Breast epithelium (tissue), 4 donors: ENCODE measurements around the gene KIF17. TPM values are rescaled to one million over a fixed set of nuclear protein-coding genes. Genes with fewer than 3 reads are reported as not detected.

Experiments
- DNase-seq, 2 donors: peaks; one replicate each; pipeline ENCODE4 v3.0.0-alpha.2; 2019; ENCODE audit warnings: low spot score in 2 of 2
- H3K27ac ChIP-seq, 2 donors: fragments of 200-600 bp; sonication (generic) in 1 of 2; one replicate each; pipeline ENCODE4 v1.5.1; 2016 to 2019; ENCODE audit warnings: mild to moderate bottlenecking in 1 of 2
- H3K27me3 ChIP-seq, 2 donors: fragments of 200-600 bp; sonication (generic) in 1 of 2; one replicate each; pipeline versions ENCODE4 v1.5.1 to v1.6.0; 2017 to 2019; ENCODE audit warnings: control low read depth in 1 of 2, mild to moderate bottlenecking in 1 of 2
- H3K36me3 ChIP-seq: fragments of 200-600 bp; one replicate; pipeline ENCODE4 v1.5.1; 2019
- H3K4me1 ChIP-seq, 2 donors: fragments of 200-600 bp; sonication (generic); one replicate each; pipeline ENCODE4 v1.5.1; 2016 to 2019; ENCODE audit warnings: control low read depth in 1 of 2
- H3K4me3 ChIP-seq, 3 donors: fragments of 200-600 bp; sonication (generic); 1 replicate in 2 of 3; 2 replicates in 1 of 3; pipeline ENCODE4 v1.5.1; 2016 to 2019; ENCODE audit warnings: mild to moderate bottlenecking in 3 of 3, moderate library complexity in 2 of 3
- H3K9me3 ChIP-seq, 2 donors: fragments of 200-600 bp; sonication (generic) in 1 of 2; one replicate each; pipeline ENCODE4 v1.5.1; 2016 to 2019; ENCODE audit warnings: control low read depth in 1 of 2
- POLR2A ChIP-seq: fragments of 450-650 bp; IDR thresholded peaks from one replicate; pipeline ENCODE4 v1.6.1; 2016; ENCODE audit warnings: antibody characterized with exemption, mild to moderate bottlenecking, moderate library complexity
- POLR2AphosphoS5 ChIP-seq, 3 donors: sonication (generic); formaldehyde crosslinking; IDR thresholded peaks; one replicate each; pipeline ENCODE4 v1.6.1; 2017; ENCODE audit warnings: antibody characterized with exemption in 3 of 3
- intact Hi-C: fragments of 100-400 bp; cut with DNase I; formaldehyde crosslinking; loops from one replicate; pipeline ENCODE4 v1.15.1; 2023; ENCODE audit warnings: low total_unique reads
- total RNA-seq, 3 donors: library from RNA; depleted of rRNA; stranded (reverse); fragments of >200 nt; gene quantifications; one replicate each; pipeline ENCODE4 v1.1.0, GENCODE V29; 2016
- TF ChIP-seq, protein P1 (sequence below), 3 donors: fragments of 450-650 bp; IDR thresholded peaks; one replicate each; pipeline ENCODE4 v1.5.1; 2016 to 2017; ENCODE audit warnings: antibody characterized with exemption in 3 of 3, mild to moderate bottlenecking in 3 of 3, moderate library complexity in 3 of 3

Gene KIF17
- total RNA-seq, 3 donors from 2014 or later: 1.8 to 3.5 (median 2.0) TPM

DNA sequence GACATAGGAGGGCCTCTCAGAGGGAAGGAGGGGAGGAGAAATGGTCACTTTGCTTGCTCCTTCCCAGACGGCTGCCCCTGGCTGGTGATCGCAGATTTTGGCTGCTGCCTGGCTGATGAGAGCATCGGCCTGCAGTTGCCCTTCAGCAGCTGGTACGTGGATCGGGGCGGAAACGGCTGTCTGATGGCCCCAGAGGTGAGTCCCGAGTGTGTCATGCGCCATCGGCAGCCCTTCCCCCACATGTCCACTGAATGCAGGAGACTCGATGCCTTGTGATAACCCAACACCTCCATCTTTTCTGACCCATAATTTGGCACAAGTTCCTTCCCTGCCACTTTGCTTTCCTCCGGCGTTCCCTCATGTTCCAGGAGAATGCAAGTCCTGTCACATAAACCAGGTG is 69.4 kb downstream of the KIF17 start:
- Histone ChIP-seq H3K27me3 (no peaks in the 10 kb centered on the region), H3K9me3 (no peaks in the 10 kb centered on the region), H3K4me1 (no peaks in the 10 kb centered on the region), H3K27ac (no peak overlapping the region), H3K4me3 (no peak overlapping the region), H3K36me3 (no peaks in the 10 kb centered on the region)
- intact Hi-C loops: no loop called here
- DNase-seq: no peak
- TF ChIP-seq POLR2AphosphoS5 (IDR thresholded peaks at IDR 0.05): no peak
- TF ChIP-seq POLR2A: no peak
- TF ChIP-seq, protein P1, sequence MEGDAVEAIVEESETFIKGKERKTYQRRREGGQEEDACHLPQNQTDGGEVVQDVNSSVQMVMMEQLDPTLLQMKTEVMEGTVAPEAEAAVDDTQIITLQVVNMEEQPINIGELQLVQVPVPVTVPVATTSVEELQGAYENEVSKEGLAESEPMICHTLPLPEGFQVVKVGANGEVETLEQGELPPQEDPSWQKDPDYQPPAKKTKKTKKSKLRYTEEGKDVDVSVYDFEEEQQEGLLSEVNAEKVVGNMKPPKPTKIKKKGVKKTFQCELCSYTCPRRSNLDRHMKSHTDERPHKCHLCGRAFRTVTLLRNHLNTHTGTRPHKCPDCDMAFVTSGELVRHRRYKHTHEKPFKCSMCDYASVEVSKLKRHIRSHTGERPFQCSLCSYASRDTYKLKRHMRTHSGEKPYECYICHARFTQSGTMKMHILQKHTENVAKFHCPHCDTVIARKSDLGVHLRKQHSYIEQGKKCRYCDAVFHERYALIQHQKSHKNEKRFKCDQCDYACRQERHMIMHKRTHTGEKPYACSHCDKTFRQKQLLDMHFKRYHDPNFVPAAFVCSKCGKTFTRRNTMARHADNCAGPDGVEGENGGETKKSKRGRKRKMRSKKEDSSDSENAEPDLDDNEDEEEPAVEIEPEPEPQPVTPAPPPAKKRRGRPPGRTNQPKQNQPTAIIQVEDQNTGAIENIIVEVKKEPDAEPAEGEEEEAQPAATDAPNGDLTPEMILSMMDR (IDR thresholded peaks at IDR 0.05): no peak

GRCh38 chr1:20645414-20645813 is 72.4 kb downstream of the KIF17 start:
- H3K4me3 ChIP-seq: no peak overlapping the region
- no peaks in the 10 kb centered on the region for H3K36me3 ChIP-seq
- no peaks in the 10 kb centered on the region for H3K27me3 ChIP-seq
- H3K4me1 ChIP-seq: no peaks in the 10 kb centered on the region
- no peak for DNase-seq
- H3K27ac ChIP-seq: no peak overlapping the region
- TF ChIP-seq POLR2AphosphoS5 (IDR thresholded peaks at IDR 0.05) (no peak), POLR2A (no peak)
- TF ChIP-seq, protein P1 (IDR thresholded peaks at IDR 0.05): no peak
- no peaks in the 10 kb centered on the region for H3K9me3 ChIP-seq
- intact Hi-C loops: no loop called here

- H3K27me3 ChIP-seq: no peaks in the 10 kb centered on the region
- no peak overlapping the region for H3K27ac ChIP-seq
- DNase-seq: no peak
- TF ChIP-seq, protein P1 (IDR thresholded peaks at IDR 0.05): no peak
- TF ChIP-seq POLR2AphosphoS5 (IDR thresholded peaks at IDR 0.05): no peak
- TF ChIP-seq POLR2A: no peak
- no peaks in the 10 kb centered on the region for H3K9me3 ChIP-seq
- no peaks in the 10 kb centered on the region for H3K4me1 ChIP-seq
- H3K36me3 ChIP-seq: no peaks in the 10 kb centered on the region
- H3K4me3 ChIP-seq: no peak overlapping the region
- intact Hi-C loops: no loop called here
Measured at GRCh38 chr1:20644416-20644815, 73.4 kb downstream of the KIF17 start.

GRCh38 chr1:20643080-20643479 is 74.7 kb downstream of the KIF17 start:
- no peaks in the 10 kb centered on the region for H3K9me3 ChIP-seq
- intact Hi-C loops: no loop called here
- peaks cover 8% of the 10 kb centered on the region for H3K36me3 ChIP-seq
- no peaks in the 10 kb centered on the region for H3K4me1 ChIP-seq
- H3K27ac ChIP-seq: no peak overlapping the region
- no peak for DNase-seq
- no peak overlapping the region for H3K4me3 ChIP-seq
- no peaks in the 10 kb centered on the region for H3K27me3 ChIP-seq
- no peak for TF ChIP-seq POLR2A
- TF ChIP-seq, protein P1 (IDR thresholded peaks at IDR 0.05): no peak
- no peak for TF ChIP-seq POLR2AphosphoS5 (IDR thresholded peaks at IDR 0.05)

GRCh38 chr1:20641975-20642374 is 75.8 kb downstream of the KIF17 start:
- H3K36me3 ChIP-seq: peaks cover 8% of the 10 kb centered on the region
- TF ChIP-seq, protein P1 (IDR thresholded peaks at IDR 0.05): no peak

More at GRCh38 chr1:20641975-20642374, 75.8 kb downstream of the KIF17 start:
- Histone ChIP-seq H3K27ac (no peak overlapping the region), H3K4me3 (no peak overlapping the region), H3K4me1 (no peaks in the 10 kb centered on the region), H3K27me3 (no peaks in the 10 kb centered on the region), H3K9me3 (no peaks in the 10 kb centered on the region)
- no peak for DNase-seq
- intact Hi-C loops: no loop called here
